Chondrocyte (in vitro differentiated cells): Measurements from ENCODE around the gene ARHGAP1. TPM values are rescaled to one million over a fixed set of nuclear protein-coding genes. Genes with fewer than 3 reads are reported as not detected.

Source experiments
- DNase-seq: peaks from one replicate; pipeline ENCODE4 v3.0.0; 2021; ENCODE audit warnings: mixed read lengths, low spot score
- H3K27ac Mint-ChIP-seq: one replicate; pipeline ENCODE4 v1.8.0; 2021; ENCODE audit warnings: mild to moderate bottlenecking, moderate library complexity, mixed read lengths; ENCODE audit not compliant: unreplicated experiment
- H3K27me3 Mint-ChIP-seq: 2 replicates; pipeline ENCODE4 v1.8.0; 2021; ENCODE audit warnings: low read depth, mixed read lengths
- H3K36me3 Mint-ChIP-seq: 2 replicates; pipeline ENCODE4 v1.8.0; 2021; ENCODE audit warnings: low read depth, mixed read lengths
- H3K4me1 Mint-ChIP-seq: 2 replicates; pipeline ENCODE4 v1.8.0; 2021; ENCODE audit warnings: low read depth, mild to moderate bottlenecking, mixed read lengths
- H3K4me3 Mint-ChIP-seq: one replicate; pipeline ENCODE4 v1.8.0; 2021; ENCODE audit warnings: mild to moderate bottlenecking, moderate library complexity, mixed read lengths; ENCODE audit not compliant: unreplicated experiment
- H3K9me3 Mint-ChIP-seq: 2 replicates; pipeline ENCODE4 v1.8.0; 2021; ENCODE audit warnings: low read depth, mixed read lengths
- total RNA-seq: library from RNA; stranded (reverse); gene quantifications from 3 replicates; pipeline ENCODE4 v1.2.1, GENCODE V29; 2021
- TF ChIP-seq, protein P1 (sequence below): fragments of 200-600 bp; sonication (generic); IDR thresholded peaks from 2 replicates; pipeline ENCODE4 v1.5.0; 2021; ENCODE audit warnings: antibody characterized with exemption, mild to moderate bottlenecking, moderate library complexity

The ARHGAP1 gene
- total RNA-seq, 1 donor from 2014 or later: 163 TPM

DNA sequence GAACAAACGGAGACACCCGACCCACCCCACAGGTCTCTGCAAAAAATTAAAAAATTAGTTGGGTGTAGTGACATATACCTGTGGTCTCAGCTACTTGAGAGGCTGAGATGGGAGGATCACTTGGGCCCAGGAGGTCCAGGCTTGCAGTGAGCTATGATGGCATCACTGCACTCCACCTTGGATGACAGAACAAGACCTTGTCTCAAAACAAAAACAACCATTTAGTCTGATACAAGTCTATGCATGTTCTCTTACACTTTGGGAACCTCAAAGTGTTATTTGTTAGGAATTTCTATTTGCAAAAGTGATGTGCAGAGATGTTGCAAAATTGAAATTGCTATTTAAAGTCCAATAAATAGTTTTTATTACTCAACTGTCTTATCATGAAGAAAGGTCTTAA, 68.7 kb downstream of the ARHGAP1 start:
- no peak for DNase-seq
- TF ChIP-seq, protein P1, sequence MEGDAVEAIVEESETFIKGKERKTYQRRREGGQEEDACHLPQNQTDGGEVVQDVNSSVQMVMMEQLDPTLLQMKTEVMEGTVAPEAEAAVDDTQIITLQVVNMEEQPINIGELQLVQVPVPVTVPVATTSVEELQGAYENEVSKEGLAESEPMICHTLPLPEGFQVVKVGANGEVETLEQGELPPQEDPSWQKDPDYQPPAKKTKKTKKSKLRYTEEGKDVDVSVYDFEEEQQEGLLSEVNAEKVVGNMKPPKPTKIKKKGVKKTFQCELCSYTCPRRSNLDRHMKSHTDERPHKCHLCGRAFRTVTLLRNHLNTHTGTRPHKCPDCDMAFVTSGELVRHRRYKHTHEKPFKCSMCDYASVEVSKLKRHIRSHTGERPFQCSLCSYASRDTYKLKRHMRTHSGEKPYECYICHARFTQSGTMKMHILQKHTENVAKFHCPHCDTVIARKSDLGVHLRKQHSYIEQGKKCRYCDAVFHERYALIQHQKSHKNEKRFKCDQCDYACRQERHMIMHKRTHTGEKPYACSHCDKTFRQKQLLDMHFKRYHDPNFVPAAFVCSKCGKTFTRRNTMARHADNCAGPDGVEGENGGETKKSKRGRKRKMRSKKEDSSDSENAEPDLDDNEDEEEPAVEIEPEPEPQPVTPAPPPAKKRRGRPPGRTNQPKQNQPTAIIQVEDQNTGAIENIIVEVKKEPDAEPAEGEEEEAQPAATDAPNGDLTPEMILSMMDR: no peak
- H3K4me3 Mint-ChIP-seq: no peak overlapping the region
- H3K27me3 Mint-ChIP-seq: no peaks in the 10 kb centered on the region
- H3K4me1 Mint-ChIP-seq: no peaks in the 10 kb centered on the region
- no peak overlapping the region for H3K27ac Mint-ChIP-seq
- H3K9me3 Mint-ChIP-seq: no peaks in the 10 kb centered on the region
- H3K36me3 Mint-ChIP-seq: peaks cover 7% of the 10 kb centered on the region

GRCh38 chr11:46630237-46630636, 70.2 kb downstream of the ARHGAP1 start:
- Mint-ChIP-seq H3K27ac (no peak overlapping the region), H3K4me3 (no peak overlapping the region), H3K27me3 (no peaks in the 10 kb centered on the region), H3K4me1 (no peaks in the 10 kb centered on the region), H3K9me3 (no peaks in the 10 kb centered on the region), H3K36me3 (peaks cover 13% of the 10 kb centered on the region)
- TF ChIP-seq, protein P1: no peak
- DNase-seq: no peak

DNA sequence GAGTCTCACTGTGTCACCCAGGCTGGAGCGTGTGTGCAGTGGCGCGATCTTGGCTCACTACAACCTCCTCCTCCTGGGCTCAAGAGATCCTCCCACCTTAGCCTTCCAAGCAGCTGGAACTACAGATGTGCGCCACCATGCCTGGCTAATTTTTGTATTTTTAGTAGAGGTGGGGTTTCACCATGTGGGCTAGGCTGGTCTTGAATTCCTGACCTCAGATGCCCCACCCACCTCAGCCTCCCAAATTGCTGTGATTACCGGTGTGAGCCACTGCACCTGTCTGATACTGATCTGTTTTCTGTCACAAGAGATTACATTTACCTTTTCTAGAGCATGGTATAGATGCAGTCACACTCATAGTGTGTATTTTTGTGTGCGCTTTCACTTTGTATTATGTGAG, 71.5 kb downstream of the ARHGAP1 start:
- Mint-ChIP-seq H3K4me3 (no peak overlapping the region), H3K9me3 (no peaks in the 10 kb centered on the region), H3K36me3 (peaks cover 15% of the 10 kb centered on the region), H3K27ac (no peak overlapping the region), H3K4me1 (no peaks in the 10 kb centered on the region), H3K27me3 (no peaks in the 10 kb centered on the region)
- TF ChIP-seq, protein P1: no peak
- DNase-seq: no peak

Other genes with a start within 250 kb of the ARHGAP1 start
- 21.5 to 25.1 TPM (median 24.9 TPM) in 3 replicates for gene AMBRA1, start 106.6 kb downstream of the ARHGAP1 start, total RNA-seq
- gene HARBI1, start 83.4 kb downstream of the ARHGAP1 start, total RNA-seq: 4.3 to 7.3 TPM (median 5.3 TPM) in 3 replicates
- 60.6 to 76.0 TPM (median 67.1 TPM) in 3 replicates for gene ATG13, start 83.1 kb downstream of the ARHGAP1 start, total RNA-seq
- gene ZNF408, start 412 bp upstream of the ARHGAP1 start, total RNA-seq: 12.3 to 15.5 TPM (median 14.6 TPM) in 3 replicates
- gene F2, start 18.6 kb upstream of the ARHGAP1 start, total RNA-seq: 0.25 TPM in 1 of 3 replicates, not detected in the others
- 94.3 to 99.8 TPM (median 94.5 TPM) in 3 replicates for gene CKAP5, start 145.7 kb upstream of the ARHGAP1 start, total RNA-seq
- 7.0 to 14.8 TPM (median 7.1 TPM) in 3 replicates for gene LRP4, start 217.9 kb upstream of the ARHGAP1 start, total RNA-seq
- 19.6 to 37.7 TPM (median 23.3 TPM) in 3 replicates for gene CSTPP1, start 236.1 kb upstream of the ARHGAP1 start, total RNA-seq